Muscle layer of colon (tissue), 2 donors: ENCODE data around the gene TK2.
"Not testable (repeated sequence)": the region's sequence is repeated elsewhere in the genome, so short reads cannot be mapped to it uniquely, and the experiment has no call there.

Experiments used
- H3K27ac ChIP-seq: one replicate; pipeline ENCODE4 v1.7.0; 2013; ENCODE audit warnings: low read depth, mild to moderate bottlenecking, low read length, moderate library complexity
- H3K27me3 ChIP-seq, 2 donors: one replicate each; pipeline ENCODE4 v1.7.0; 2013; ENCODE audit warnings: low read length in 2 of 2, mild to moderate bottlenecking in 2 of 2; ENCODE audit not compliant: insufficient read depth in 2 of 2, control insufficient read depth in 1 of 2
- H3K36me3 ChIP-seq: one replicate; pipeline ENCODE4 v1.7.0; 2013; ENCODE audit warnings: mild to moderate bottlenecking, low read length; ENCODE audit not compliant: insufficient read depth
- H3K4me1 ChIP-seq: one replicate; pipeline ENCODE4 v1.7.0; 2013; ENCODE audit warnings: mild to moderate bottlenecking, low read length; ENCODE audit not compliant: insufficient read depth
- H3K4me3 ChIP-seq, 2 donors: one replicate each; pipeline ENCODE4 v1.7.0; 2013; ENCODE audit warnings: low read length in 2 of 2, low read depth in 1 of 2, mild to moderate bottlenecking in 1 of 2, moderate library complexity in 1 of 2
- H3K9ac ChIP-seq: one replicate; pipeline ENCODE4 v1.7.0; 2013; ENCODE audit warnings: low read length
- H3K9me3 ChIP-seq: one replicate; pipeline ENCODE4 v1.7.0; 2013; ENCODE audit warnings: mild to moderate bottlenecking, low read length
- donor health status: abdominal sarcoma.
- donor health status: Adenocarcinoma of cecum.

Gene TK2

DNA sequence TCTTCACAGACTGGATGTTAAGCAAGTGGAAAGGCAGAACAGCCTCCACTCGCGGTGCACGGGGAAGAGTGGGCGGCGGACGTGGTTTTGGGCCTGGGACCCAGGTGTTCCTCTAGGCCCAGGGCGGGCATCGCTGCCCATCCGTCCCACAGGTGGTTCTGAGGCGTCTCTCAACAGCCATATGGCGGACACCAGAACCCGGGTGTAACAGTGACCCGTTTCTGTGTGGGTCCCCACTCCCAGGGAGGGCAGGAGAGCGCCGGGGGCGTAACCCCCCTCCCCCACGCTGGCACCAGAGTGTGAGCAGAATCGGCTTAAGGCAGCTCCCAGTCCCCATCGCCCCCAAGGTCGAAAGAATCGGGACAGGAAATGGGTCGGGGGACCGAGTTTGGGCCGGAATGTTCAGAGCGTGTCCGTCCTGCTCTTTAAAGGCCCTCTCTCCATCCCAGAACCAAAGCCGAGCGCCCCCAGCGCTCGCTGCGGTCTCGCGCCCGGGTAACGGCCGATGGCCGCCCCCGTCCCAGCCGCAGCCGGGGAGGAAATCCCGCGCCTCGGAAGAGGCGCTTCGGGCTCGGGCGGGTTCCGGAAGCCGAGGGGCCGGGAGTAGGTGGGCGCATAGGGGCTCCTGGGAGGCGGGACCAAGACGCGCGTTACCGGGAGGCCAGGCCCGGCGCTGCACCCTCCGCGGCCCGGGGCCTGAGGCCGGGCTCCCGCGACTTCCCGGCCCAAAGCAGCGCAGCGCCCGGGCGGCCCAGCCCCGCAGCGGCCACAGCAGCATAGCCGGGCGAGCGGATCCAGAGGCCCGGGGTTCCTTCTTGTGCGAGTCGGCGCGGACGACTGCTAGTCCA is at the start of gene TK2:
TSS of gene TK2 (minus strand) at position 839 of the 848 bp plus-strand sequence. CDS start at position 778, 61 bp downstream.
- no peaks in the 10 kb centered on the region for H3K9me3 ChIP-seq
- H3K36me3 ChIP-seq = peaks cover 4% of the 10 kb centered on the region
- H3K27me3 ChIP-seq = no peaks in the 10 kb centered on the region
- peak within 1 kb of the TSS; percentile 90 for H3K27ac ChIP-seq
- peak within 1 kb of the TSS; percentile 90 for H3K9ac ChIP-seq
- H3K4me1 ChIP-seq = peaks cover 46% of the 10 kb centered on the region
- H3K4me3 ChIP-seq = peak within 1 kb of the TSS; percentile 54 to 88

DNA sequence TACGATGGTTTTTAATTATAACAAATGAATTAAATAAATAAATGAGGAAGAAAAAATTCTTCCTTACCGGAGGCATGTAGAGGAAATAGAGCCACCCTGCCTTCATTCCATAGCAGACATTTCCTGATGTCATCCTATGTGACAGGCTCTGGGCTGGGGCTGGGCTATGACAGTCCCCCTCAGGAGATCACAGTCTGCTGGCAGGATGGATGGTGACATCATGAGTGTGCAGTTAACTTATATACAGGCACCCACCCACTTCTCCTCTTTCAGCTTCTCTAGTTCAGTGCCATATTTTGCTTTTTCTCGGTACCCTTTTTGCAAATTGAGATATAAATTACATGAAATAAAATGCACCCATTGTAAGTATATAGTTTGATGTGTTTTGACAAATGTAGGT is 48.2 kb upstream of the TK2 start:
- H3K36me3 ChIP-seq = no peaks in the 10 kb centered on the region
- H3K4me3 ChIP-seq = no peak overlapping the region
- H3K4me1 ChIP-seq = no peaks in the 10 kb centered on the region
- H3K9ac ChIP-seq = no peak overlapping the region
- H3K27ac ChIP-seq = no peak overlapping the region
- H3K9me3 ChIP-seq = no peaks in the 10 kb centered on the region
- H3K27me3 ChIP-seq = peaks cover 0 to 4% of the 10 kb centered on the region in 2 donors

DNA sequence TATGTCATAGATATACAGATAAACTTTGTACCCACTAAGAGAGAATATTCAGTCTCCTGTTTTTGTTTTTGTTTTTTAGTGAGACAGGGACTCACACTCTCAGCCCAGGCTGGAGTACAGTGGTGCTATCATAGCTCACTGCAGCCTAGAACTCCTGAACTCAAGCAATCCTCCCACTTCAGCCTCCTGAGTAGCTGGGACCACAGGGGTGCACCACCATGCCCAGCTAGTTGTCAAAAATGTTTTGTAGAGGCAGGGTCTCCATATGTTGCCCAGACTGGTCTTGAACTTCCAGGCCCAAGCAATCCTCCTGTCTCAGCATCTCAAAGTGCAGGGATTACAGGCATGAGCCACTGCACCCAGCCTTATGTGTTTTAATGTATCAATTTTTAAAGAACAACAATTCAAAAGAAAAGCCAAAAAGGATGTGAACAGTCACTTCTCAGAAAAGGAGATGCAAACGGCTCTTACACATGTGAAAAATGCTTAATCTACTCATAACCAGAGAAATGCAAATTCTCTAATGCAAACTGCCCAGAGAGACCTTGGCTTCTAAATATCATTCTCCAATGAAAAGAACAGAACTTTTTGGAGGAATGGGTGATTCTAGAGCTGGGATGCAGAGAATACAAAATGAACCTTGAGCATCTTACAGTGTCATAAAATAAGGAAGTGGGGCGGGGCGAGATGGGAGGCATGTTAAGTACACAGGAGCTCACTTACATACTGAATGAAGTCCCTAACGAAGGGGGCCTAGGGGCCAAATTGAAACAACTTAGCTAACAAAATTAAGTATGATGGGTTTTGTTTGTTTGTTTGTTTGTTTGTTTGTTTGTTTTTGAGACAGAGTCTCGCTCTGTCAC is 47.3 kb upstream of the TK2 start:
- H3K4me1 ChIP-seq = no peaks in the 10 kb centered on the region

DNA sequence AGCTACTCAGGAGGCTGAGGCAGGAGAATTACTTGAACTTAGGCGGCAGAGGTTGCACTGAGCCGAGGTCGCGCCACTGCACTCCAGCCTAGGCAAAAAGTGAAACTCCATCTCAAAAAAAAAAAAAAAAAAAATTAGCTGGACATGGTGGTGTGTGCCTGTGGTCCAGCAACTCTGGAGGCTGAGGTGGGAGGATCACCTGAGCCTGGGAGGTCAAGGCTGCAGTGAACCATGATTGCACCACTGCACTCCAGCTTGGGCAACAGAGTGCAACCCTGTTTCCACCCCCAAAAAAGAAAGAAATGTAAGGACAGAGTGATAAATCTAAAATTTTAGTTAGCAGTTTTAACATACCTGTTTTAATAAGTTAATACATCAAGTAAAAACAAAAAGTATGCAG is 46.6 kb upstream of the TK2 start:
- not testable (repeated sequence) for H3K9ac ChIP-seq, H3K9me3 ChIP-seq, H3K27me3 ChIP-seq, H3K4me3 ChIP-seq, H3K27ac ChIP-seq, H3K4me1 ChIP-seq, H3K36me3 ChIP-seq

More for the DNA sequence above, 47.3 kb upstream of the TK2 start:
- no peak overlapping the region for H3K27ac ChIP-seq
- no peak overlapping the region for H3K4me3 ChIP-seq
- peaks cover 0 to 4% of the 10 kb centered on the region in 2 donors for H3K27me3 ChIP-seq
- H3K9me3 ChIP-seq = no peaks in the 10 kb centered on the region
- H3K9ac ChIP-seq = no peak overlapping the region
- no peaks in the 10 kb centered on the region for H3K36me3 ChIP-seq

DNA sequence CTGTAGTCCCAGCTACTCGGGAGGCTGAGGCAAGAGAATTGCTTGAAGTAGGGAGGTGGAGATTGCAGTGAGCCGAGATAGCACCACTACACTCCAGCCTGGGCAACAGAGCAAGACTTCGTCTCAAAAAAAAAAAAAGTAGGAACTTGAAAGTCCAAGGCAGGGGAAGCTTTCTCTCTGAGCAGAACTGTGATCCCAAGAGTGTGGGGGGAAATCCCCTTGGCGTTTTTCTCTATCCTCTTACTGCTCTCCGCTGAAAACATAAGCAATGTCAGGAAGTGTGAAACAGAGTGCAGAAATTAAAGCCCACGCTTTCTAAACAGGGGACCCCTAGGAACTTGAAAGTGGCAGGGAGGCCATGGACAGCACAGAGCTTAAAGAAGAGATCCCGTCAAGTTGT is 44.8 kb upstream of the TK2 start:
- Histone ChIP-seq H3K27ac (no peak overlapping the region), H3K9ac (no peak overlapping the region), H3K9me3 (no peaks in the 10 kb centered on the region), H3K27me3 (no peaks in the 10 kb centered on the region), H3K4me3 (no peak overlapping the region), H3K4me1 (no peaks in the 10 kb centered on the region), H3K36me3 (no peaks in the 10 kb centered on the region)

DNA sequence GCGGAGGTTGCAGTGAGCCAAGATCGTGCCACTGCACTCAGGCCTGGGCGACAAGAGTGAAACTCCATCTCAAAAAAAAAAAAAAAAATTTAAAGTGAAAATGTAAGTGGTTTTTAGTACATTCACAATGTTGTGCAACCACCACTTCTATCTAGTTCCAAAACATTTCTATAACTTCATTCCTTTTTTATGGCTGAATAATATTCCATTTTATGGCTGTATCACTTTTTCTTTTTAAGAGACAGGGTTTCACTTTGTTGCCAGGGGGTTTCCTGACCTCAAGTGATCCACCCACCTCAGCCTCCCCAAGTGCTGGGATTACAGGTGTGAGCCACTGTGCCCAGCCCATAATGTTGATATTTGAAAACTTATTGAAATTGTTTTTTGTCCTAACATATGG is 42.9 kb upstream of the TK2 start:
- no peak overlapping the region for H3K27ac ChIP-seq
- H3K4me1 ChIP-seq = no peaks in the 10 kb centered on the region
- H3K9me3 ChIP-seq = no peaks in the 10 kb centered on the region
- no peak overlapping the region for H3K4me3 ChIP-seq
- no peak overlapping the region for H3K9ac ChIP-seq
- H3K36me3 ChIP-seq = no peaks in the 10 kb centered on the region
- H3K27me3 ChIP-seq = no peaks in the 10 kb centered on the region

DNA sequence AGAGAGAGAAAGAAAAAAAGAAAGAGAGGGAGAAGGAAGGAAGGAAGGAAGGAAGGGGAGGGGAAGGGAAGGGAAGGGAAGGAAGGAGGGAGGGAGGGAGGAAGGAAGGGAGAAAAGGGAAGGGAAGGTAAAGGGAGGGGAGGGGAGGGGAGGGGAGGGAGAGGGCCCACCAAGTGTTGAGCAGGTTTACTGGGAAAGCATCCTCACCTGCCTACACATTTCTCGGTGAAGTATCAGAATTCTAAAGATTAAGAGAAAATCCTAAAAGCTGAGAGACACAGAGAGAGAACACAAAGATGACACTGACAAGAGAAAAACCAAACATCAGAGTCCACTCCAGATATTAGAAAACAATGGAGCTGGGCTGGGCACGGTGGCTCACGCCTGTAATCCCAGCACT is 42.3 kb upstream of the TK2 start:
- Histone ChIP-seq H3K9ac (no peak overlapping the region), H3K4me3 (no peak overlapping the region), H3K27ac (no peak overlapping the region), H3K4me1 (no peaks in the 10 kb centered on the region), H3K9me3 (no peaks in the 10 kb centered on the region), H3K36me3 (no peaks in the 10 kb centered on the region), H3K27me3 (no peaks in the 10 kb centered on the region)

DNA sequence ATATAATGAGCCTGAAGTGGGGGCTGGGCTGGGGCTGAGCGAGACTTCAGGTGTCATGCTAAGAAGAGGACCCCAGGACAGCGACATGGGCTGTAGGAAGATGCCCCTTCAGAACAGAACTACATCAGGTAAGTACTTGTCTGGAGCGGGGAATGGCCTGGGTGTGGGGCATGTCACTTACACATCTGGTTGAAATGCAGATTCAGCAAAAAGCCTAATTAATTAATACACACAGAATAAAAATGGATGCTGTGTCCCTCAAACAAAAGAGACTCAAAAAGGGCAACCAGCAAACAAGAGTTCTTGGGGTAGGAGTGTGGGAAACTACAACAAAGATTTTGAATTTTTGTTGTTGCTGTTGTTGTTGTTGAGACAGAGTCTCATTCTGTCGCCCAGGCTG is 41.1 kb upstream of the TK2 start:
- Histone ChIP-seq H3K36me3 (no peaks in the 10 kb centered on the region), H3K27me3 (no peaks in the 10 kb centered on the region), H3K4me1 (no peaks in the 10 kb centered on the region), H3K9me3 (no peaks in the 10 kb centered on the region), H3K4me3 (no peak overlapping the region), H3K27ac (no peak overlapping the region), H3K9ac (no peak overlapping the region)

DNA sequence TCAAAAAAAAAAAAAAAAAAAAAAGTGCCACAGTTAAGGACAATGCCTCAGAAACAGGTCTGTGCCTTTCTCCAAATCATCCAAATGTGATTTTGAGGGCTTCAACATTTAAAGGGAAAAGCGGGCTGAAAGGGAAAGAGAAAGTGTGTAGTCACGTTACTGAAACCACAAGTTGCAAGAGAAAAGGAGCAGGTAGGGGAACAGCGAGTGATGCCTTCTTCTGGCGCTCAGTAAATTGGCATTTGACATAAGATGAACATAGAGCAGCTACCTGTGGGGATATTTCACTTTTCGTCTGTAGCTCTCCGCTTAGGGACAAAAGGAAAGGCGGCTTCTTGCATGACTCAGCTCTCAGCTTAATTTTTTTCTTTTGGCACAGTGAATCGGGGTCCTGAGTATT is 40.4 kb upstream of the TK2 start:
- no peaks in the 10 kb centered on the region for H3K9me3 ChIP-seq
- no peaks in the 10 kb centered on the region for H3K4me1 ChIP-seq
- H3K36me3 ChIP-seq = no peaks in the 10 kb centered on the region
- H3K9ac ChIP-seq = no peak overlapping the region
- no peak overlapping the region for H3K4me3 ChIP-seq
- no peaks in the 10 kb centered on the region for H3K27me3 ChIP-seq
- no peak overlapping the region for H3K27ac ChIP-seq

DNA sequence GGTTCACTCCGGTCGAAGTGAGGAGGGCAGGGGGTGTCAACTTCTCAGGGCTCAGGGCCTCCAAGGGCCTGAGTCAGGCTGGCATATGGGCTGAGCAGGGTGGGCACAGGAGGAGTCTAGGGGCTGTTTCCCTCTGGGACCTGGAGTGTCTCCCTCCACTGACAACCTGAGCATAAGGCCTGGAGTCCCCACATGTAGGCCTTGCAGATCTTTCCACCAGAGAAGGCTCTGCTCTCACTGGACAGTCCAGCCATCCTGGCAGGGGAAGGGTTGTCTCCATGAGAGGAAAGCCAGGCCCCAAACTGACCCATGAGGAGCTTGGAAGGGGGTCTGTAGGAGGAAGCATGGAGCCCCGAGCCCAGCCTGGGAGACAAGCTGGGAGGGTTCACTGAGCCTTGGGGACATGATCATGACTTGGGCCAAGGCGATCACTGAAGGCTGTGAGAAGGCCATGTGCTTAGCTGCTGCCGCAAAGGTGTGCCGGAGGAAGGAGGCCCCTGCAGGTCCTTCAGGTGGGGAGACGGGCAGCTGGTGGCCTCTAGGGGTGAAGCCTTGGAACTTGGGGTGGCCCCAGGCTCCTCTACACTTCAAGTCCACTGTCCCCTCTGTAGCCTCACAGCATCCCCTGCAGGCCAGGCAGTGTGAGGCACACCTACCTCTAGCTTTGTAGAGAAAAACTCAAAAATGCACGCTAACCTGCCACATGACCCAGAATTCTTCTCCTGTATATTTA is 39.2 kb upstream of the TK2 start:
- no peaks in the 10 kb centered on the region for H3K27me3 ChIP-seq
- H3K9ac ChIP-seq = no peak overlapping the region
- H3K4me3 ChIP-seq = no peak overlapping the region
- no peak overlapping the region for H3K27ac ChIP-seq
- H3K36me3 ChIP-seq = no peaks in the 10 kb centered on the region
- no peaks in the 10 kb centered on the region for H3K9me3 ChIP-seq
- no peaks in the 10 kb centered on the region for H3K4me1 ChIP-seq

DNA sequence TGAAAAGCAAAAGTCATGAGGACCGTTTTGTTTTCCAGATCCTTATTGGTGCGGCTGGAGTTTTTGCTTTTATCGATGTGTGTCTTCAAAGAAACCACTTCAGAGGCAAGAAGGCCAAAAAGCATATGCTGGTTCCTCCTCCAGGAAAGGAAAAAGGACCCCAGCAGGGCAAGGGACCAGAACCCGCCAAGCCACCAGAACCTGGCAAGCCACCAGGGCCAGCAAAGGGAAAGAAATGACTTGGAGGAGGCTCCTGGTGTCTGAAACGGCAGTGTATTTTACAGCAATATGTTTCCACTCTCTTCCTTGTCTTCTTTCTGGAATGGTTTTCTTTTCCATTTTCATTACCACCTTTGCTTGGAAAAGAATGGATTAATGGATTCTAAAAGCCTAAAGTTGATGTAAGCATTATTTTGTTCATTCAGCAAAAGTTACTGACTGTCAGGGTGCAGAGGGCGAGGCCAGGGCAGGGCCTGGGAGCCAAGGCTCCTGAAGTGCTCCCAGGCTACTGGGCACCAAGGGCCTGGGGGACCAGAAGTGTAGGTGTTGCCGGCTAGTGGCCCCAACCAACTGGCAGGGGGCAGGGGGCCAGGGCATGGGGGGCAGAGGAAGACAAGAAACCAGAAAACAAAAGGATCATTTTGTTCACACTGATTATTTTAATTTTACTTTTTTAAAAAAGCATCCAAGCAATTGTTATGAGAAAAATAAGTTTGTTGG is 38.1 kb upstream of the TK2 start:
- Histone ChIP-seq H3K27ac (no peak overlapping the region), H3K9ac (no peak overlapping the region), H3K36me3 (no peaks in the 10 kb centered on the region), H3K4me3 (no peak overlapping the region), H3K9me3 (no peaks in the 10 kb centered on the region), H3K27me3 (no peaks in the 10 kb centered on the region), H3K4me1 (no peaks in the 10 kb centered on the region)
